Measurements from ENCODE around the gene COL27A1. TPM values are rescaled to one million over a fixed set of nuclear protein-coding genes. Genes with fewer than 3 reads are reported as not detected.
A peak's percentile ranks its signal among the peaks of the same experiment; 100 is the strongest.

The COL27A1 gene
- total and polyA plus RNA-seq, 8 donors: 15.8 to 180 (median 147) TPM

GRCh38 chr9:114242837-114243236, 87.5 kb downstream of the COL27A1 start:
- Histone ChIP-seq H3K36me3 (no peaks in the 10 kb centered on the region), H3K4me3 (no peak overlapping the region), H3K27ac (no peak overlapping the region), H3K9me3 (no peaks in the 10 kb centered on the region), H3K4me1 (no peaks in the 10 kb centered on the region), H3K27me3 (peaks cover 0 to 10% of the 10 kb centered on the region in 2 donors)
- peak in 1 of 4 donors; percentile 12 for DNase-seq
- no peak for TF ChIP-seq CTCF (IDR thresholded peaks at IDR 0.05)
- ATAC-seq: no peak
- intact Hi-C loops (cut with DNase I): no loop called here

- H3K4me3 ChIP-seq: no peak overlapping the region
- peaks cover 0 to 7% of the 10 kb centered on the region in 2 donors for H3K27me3 ChIP-seq
- DNase-seq (peak in 1 of 4 donors; percentile 37), ATAC-seq (no peak)
- no peaks in the 10 kb centered on the region for H3K36me3 ChIP-seq
- H3K27ac ChIP-seq: no peak overlapping the region
- no peaks in the 10 kb centered on the region for H3K4me1 ChIP-seq
- TF ChIP-seq CTCF (IDR thresholded peaks at IDR 0.05): no peak
- intact Hi-C loops (cut with DNase I): no loop called here
- no peaks in the 10 kb centered on the region for H3K9me3 ChIP-seq
Measured at GRCh38 chr9:114243240-114243639, 87.9 kb downstream of the COL27A1 start.

GRCh38 chr9:114244570-114244969, 89.2 kb downstream of the COL27A1 start:
- H3K9me3 ChIP-seq: no peaks in the 10 kb centered on the region
- no peak overlapping the region for H3K4me3 ChIP-seq
- no peak for TF ChIP-seq CTCF (IDR thresholded peaks at IDR 0.05)
- no peak overlapping the region for H3K27ac ChIP-seq
- intact Hi-C loops (cut with DNase I): no loop called here
- H3K27me3 ChIP-seq: no peaks in the 10 kb centered on the region
- ATAC-seq (no peak), DNase-seq (no peak)
- H3K4me1 ChIP-seq: peaks cover 1 to 4% of the 10 kb centered on the region in 2 donors
- H3K36me3 ChIP-seq: no peaks in the 10 kb centered on the region

GRCh38 chr9:114246558-114246957, 91.2 kb downstream of the COL27A1 start:
- DNase-seq (no peak), ATAC-seq (no peak)
- Histone ChIP-seq H3K9me3 (no peaks in the 10 kb centered on the region), H3K4me1 (peaks cover 6 to 9% of the 10 kb centered on the region in 2 donors), H3K4me3 (no peak overlapping the region), H3K27ac (no peak overlapping the region), H3K36me3 (no peaks in the 10 kb centered on the region), H3K27me3 (no peaks in the 10 kb centered on the region)
- intact Hi-C loops (cut with DNase I): no loop called here
- TF ChIP-seq CTCF (IDR thresholded peaks at IDR 0.05): no peak

GRCh38 chr9:114247077-114247476, 91.7 kb downstream of the COL27A1 start:
- intact Hi-C loops (cut with DNase I): no loop called here
- H3K27ac ChIP-seq: no peak overlapping the region
- DNase-seq: no peak
- ATAC-seq: no peak
- H3K4me3 ChIP-seq: no peak overlapping the region
- H3K9me3 ChIP-seq: no peaks in the 10 kb centered on the region
- no peaks in the 10 kb centered on the region for H3K27me3 ChIP-seq
- no peaks in the 10 kb centered on the region for H3K36me3 ChIP-seq
- peaks cover 6 to 9% of the 10 kb centered on the region in 2 donors for H3K4me1 ChIP-seq
- no peak for TF ChIP-seq CTCF (IDR thresholded peaks at IDR 0.05)
